Suprapubic skin (tissue), 4 donors: ENCODE results near the gene STX2. TPM values are rescaled to one million over a fixed set of nuclear protein-coding genes. Genes with fewer than 3 reads are reported as not detected.

Experiments used
- DNase-seq, 2 donors: peaks; one replicate each; pipeline ENCODE4 v3.0.0-alpha.2; 2019; ENCODE audit warnings: low spot score in 2 of 2
- H3K27ac ChIP-seq: fragments of 200-600 bp; sonication (generic); one replicate; pipeline ENCODE4 v1.5.1; 2019
- H3K27me3 ChIP-seq: fragments of 200-600 bp; sonication (generic); one replicate; pipeline ENCODE4 v1.5.1; 2019
- H3K36me3 ChIP-seq: fragments of 200-600 bp; sonication (generic); one replicate; pipeline ENCODE4 v1.5.1; 2019
- H3K4me1 ChIP-seq: fragments of 200-600 bp; sonication (generic); one replicate; pipeline ENCODE4 v1.5.1; 2019
- H3K4me3 ChIP-seq: fragments of 200-600 bp; sonication (generic); one replicate; pipeline ENCODE4 v1.5.1; 2019; ENCODE audit warnings: mild to moderate bottlenecking
- H3K9me3 ChIP-seq: fragments of 200-600 bp; sonication (generic); one replicate; pipeline ENCODE4 v1.5.1; 2019
- EP300 ChIP-seq: sonication (generic); formaldehyde crosslinking; IDR thresholded peaks from one replicate; pipeline ENCODE4 v1.6.1; 2017; ENCODE audit warnings: antibody characterized with exemption
- POLR2A ChIP-seq, 2 donors: fragments of 450-650 bp; IDR thresholded peaks; one replicate each; pipeline ENCODE4 v1.6.1; 2017; ENCODE audit warnings: antibody characterized with exemption in 2 of 2, mild to moderate bottlenecking in 2 of 2, moderate library complexity in 2 of 2
- POLR2AphosphoS5 ChIP-seq, 3 donors: sonication (generic); formaldehyde crosslinking; IDR thresholded peaks; one replicate each; pipeline ENCODE4 v1.6.1; 2017; ENCODE audit warnings: antibody characterized with exemption in 3 of 3
- WGBS: methylation state at CpG from one replicate; pipeline ENCODE4 v1.1.5; 2018; 5-methylcytosine and 5-hydroxymethylcytosine counted together
- total RNA-seq, 4 donors: library from RNA; depleted of rRNA; stranded (reverse); fragments of >200 nt; gene quantifications; one replicate each; pipeline ENCODE4 v1.1.0, GENCODE V29; 2016
- TF ChIP-seq, protein P1 (sequence below), 2 donors: fragments of 200-600 bp in 1 of 2; fragments of 450-650 bp in 1 of 2; sonication (generic) in 1 of 2; IDR thresholded peaks; one replicate each; pipeline ENCODE4 v1.5.1; 2016 to 2019; ENCODE audit warnings: antibody characterized with exemption in 2 of 2, mild to moderate bottlenecking in 1 of 2, moderate library complexity in 1 of 2

STX2 gene
- total RNA-seq, 4 donors from 2014 or later: 2.9 to 7.2 (median 4.4) TPM

DNA sequence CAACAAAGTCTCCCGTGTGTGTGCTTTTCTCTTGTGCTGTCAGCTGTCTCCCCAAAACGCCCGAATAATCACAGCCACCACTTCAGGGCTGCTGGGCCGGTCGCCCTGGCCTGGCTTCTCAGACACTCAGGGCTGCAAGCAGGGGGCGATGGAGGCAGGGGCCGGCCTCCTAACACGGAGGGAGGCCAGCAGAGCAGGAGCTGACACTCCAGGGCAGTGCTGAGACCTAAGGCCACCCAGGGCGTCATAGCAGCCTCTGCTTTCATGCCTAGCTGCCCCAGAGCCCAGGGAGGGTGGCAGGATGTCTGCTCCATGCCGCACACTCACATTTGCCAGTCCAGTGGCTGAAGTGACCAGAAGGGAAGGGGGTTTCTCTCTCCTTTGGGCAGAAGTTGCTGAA, 25.6 kb downstream of the STX2 start:
- H3K36me3 ChIP-seq: peaks cover 12% of the 10 kb centered on the region
- H3K27me3 ChIP-seq: no peaks in the 10 kb centered on the region
- DNase-seq: peak in 1 of 2 donors; percentile 56
- H3K4me3 ChIP-seq: no peak overlapping the region
- H3K4me1 ChIP-seq: peaks cover 4% of the 10 kb centered on the region
- TF ChIP-seq POLR2A (IDR thresholded peaks at IDR 0.05) (no peak), POLR2AphosphoS5 (IDR thresholded peaks at IDR 0.05) (no peak), EP300 (no peak)
- TF ChIP-seq, protein P1, sequence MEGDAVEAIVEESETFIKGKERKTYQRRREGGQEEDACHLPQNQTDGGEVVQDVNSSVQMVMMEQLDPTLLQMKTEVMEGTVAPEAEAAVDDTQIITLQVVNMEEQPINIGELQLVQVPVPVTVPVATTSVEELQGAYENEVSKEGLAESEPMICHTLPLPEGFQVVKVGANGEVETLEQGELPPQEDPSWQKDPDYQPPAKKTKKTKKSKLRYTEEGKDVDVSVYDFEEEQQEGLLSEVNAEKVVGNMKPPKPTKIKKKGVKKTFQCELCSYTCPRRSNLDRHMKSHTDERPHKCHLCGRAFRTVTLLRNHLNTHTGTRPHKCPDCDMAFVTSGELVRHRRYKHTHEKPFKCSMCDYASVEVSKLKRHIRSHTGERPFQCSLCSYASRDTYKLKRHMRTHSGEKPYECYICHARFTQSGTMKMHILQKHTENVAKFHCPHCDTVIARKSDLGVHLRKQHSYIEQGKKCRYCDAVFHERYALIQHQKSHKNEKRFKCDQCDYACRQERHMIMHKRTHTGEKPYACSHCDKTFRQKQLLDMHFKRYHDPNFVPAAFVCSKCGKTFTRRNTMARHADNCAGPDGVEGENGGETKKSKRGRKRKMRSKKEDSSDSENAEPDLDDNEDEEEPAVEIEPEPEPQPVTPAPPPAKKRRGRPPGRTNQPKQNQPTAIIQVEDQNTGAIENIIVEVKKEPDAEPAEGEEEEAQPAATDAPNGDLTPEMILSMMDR (IDR thresholded peaks at IDR 0.05): no peak
- 81% methylated on average over 3 of the region's 10 CpGs for WGBS
- no peak overlapping the region for H3K27ac ChIP-seq
- no peaks in the 10 kb centered on the region for H3K9me3 ChIP-seq

DNA sequence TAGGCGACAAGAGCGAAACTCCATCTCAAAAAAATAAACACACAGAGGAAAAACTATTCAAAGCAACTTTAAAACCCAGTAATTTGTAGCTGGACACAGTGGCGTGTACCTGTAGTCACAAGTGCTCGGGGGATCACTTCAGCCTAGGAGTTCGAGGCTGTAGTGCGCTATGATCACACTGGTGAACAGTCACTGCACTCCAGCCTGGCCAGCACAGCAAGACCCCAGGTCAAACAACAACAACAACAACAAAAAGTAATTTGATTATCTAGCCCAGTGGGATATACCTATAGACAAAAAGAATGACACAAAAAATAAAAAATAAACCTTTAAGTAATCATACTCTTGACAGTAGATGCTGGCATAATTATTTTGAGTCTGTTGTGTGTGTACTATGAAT, 29.3 kb downstream of the STX2 start:
- H3K9me3 ChIP-seq: no peaks in the 10 kb centered on the region
- no peak for DNase-seq
- H3K36me3 ChIP-seq: peaks cover 45% of the 10 kb centered on the region
- H3K27ac ChIP-seq: no peak overlapping the region
- H3K27me3 ChIP-seq: no peaks in the 10 kb centered on the region
- TF ChIP-seq EP300: no peak
- no peak for TF ChIP-seq POLR2A (IDR thresholded peaks at IDR 0.05)
- 79% methylated on average over 6 of the region's 6 CpGs for WGBS
- H3K4me1 ChIP-seq: no peaks in the 10 kb centered on the region
- no peak overlapping the region for H3K4me3 ChIP-seq

DNA sequence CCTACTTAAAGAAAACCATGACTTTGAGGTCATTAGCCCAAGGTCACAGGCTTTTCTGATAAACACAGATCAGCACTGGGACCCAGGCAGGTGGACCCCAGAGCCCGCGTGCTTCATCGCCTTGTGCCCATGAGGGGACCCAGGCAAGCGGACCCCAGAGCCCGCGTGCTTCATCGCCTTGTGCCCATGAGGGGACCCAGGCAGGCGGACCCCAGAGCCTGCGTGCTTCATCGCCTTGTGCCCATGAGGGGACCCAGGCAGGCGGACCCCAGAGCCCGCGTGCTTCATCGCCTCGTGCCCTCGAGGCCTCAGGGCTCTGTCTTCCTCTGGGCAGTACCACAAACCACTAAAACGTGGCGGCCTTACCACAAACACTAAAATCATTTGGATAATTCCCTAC, 31.7 kb downstream of the STX2 start:
- no peak for TF ChIP-seq POLR2AphosphoS5 (IDR thresholded peaks at IDR 0.05)
- Histone ChIP-seq H3K4me3 (no peak overlapping the region), H3K9me3 (no peaks in the 10 kb centered on the region), H3K36me3 (peaks cover 58% of the 10 kb centered on the region), H3K4me1 (no peaks in the 10 kb centered on the region), H3K27ac (no peak overlapping the region), H3K27me3 (no peaks in the 10 kb centered on the region)
- no peak for DNase-seq
- WGBS: 97% methylated on average over 18 of the region's 18 CpGs

DNA sequence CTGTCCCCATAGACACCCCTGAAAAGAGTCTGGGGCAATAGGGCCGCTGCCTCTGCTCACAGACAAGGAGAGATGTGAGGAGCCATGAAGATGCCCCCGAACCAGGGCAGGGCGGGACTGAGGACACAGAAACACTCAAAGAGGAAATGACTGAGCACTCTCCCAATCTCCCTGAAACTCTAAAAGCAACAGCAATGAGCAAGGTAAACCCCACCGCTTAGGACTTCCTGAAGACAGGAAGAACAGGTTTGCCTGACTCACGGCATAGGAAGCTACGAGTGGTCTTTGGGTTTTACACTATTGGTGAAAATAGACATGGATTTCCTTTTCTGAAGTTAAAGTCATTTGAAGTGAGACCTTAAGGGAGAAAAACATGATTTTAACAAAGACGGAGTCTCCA, 32.5 kb downstream of the STX2 start:
- no peak for DNase-seq
- no peak for TF ChIP-seq EP300
- no peak for TF ChIP-seq POLR2AphosphoS5 (IDR thresholded peaks at IDR 0.05)
- TF ChIP-seq POLR2A (IDR thresholded peaks at IDR 0.05): no peak
- TF ChIP-seq, protein P1 (IDR thresholded peaks at IDR 0.05): no peak
- H3K9me3 ChIP-seq: no peaks in the 10 kb centered on the region
- H3K4me1 ChIP-seq: no peaks in the 10 kb centered on the region
- H3K4me3 ChIP-seq: no peak overlapping the region
- 91% methylated on average over 7 of the region's 7 CpGs for WGBS
- H3K27me3 ChIP-seq: no peaks in the 10 kb centered on the region
- no peak overlapping the region for H3K27ac ChIP-seq
- H3K36me3 ChIP-seq: peaks cover 60% of the 10 kb centered on the region

DNA sequence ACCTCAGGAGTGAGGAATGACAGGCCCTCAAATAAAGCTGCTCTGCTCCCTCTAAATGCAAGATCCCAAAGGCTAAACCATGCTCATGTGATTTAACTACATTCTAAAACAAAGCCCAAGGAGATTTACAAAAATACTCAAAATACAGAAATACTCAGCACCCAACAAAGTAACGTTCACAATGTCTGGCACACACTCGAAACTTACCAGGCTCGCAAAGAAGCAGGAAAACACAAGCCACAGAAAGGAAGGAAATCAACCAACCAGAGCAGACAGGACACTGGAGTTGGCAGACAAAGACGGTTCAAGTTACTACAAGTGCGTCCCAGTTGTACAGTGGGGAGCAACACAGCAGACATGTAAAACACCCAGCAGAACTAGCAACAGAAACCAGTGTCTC, 33.4 kb downstream of the STX2 start:
- TF ChIP-seq, protein P1 (IDR thresholded peaks at IDR 0.05): no peak
- TF ChIP-seq POLR2A (IDR thresholded peaks at IDR 0.05) (no peak), EP300 (no peak), POLR2AphosphoS5 (IDR thresholded peaks at IDR 0.05) (no peak)
- peaks cover 65% of the 10 kb centered on the region for H3K36me3 ChIP-seq
- no peaks in the 10 kb centered on the region for H3K9me3 ChIP-seq
- H3K4me3 ChIP-seq: no peak overlapping the region
- DNase-seq: no peak
- H3K27me3 ChIP-seq: no peaks in the 10 kb centered on the region
- H3K4me1 ChIP-seq: no peaks in the 10 kb centered on the region
- no peak overlapping the region for H3K27ac ChIP-seq
- WGBS: 95% methylated on average over 5 of the region's 5 CpGs

DNA sequence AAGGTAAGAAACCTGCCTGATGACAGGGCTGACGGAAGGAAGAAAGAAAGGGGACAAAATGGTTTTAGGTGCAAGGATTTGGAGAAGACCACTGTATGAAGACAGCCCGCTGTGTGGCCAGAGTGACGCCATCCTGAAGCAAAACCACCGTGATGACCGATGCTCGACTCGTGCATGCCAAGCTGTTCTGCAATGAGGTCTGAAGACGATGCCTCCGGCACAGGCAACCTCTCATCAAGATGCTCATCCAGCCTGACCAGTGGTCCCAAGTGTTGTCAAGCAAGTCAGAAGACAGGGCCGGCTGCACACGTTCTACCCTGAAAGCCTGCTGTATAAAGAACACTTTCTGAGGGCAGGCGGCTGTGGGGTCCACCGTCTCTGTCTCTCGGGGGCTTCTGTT, 34.8 kb downstream of the STX2 start:
- Histone ChIP-seq H3K4me3 (no peak overlapping the region), H3K9me3 (no peaks in the 10 kb centered on the region), H3K27ac (no peak overlapping the region), H3K27me3 (no peaks in the 10 kb centered on the region), H3K4me1 (no peaks in the 10 kb centered on the region), H3K36me3 (peaks cover 74% of the 10 kb centered on the region)
- WGBS: 94% methylated on average over 12 of the region's 14 CpGs
- DNase-seq: no peak
- TF ChIP-seq POLR2AphosphoS5 (IDR thresholded peaks at IDR 0.05): no peak
- TF ChIP-seq, protein P1 (IDR thresholded peaks at IDR 0.05): no peak
- no peak for TF ChIP-seq EP300
- TF ChIP-seq POLR2A (IDR thresholded peaks at IDR 0.05): no peak
